HT1080 (cell line): ENCODE results near the gene OSTF1. TPM values are rescaled to one million over a fixed set of nuclear protein-coding genes. Genes with fewer than 3 reads are reported as not detected.

Experiments
- DNase-seq: peaks from one replicate; pipeline ENCODE4 v3.0.0-alpha.2; 2015; ENCODE audit warnings: low read depth
- total RNA-seq: library from RNA; depleted of rRNA; stranded (reverse); fragments of >200 nt; shearing (Covaris generic); gene quantifications from 2 replicates; pipeline ENCODE4 v1.2.3, GENCODE V29; 2014

Gene OSTF1
- total RNA-seq, 1 experiment from 2014 or later: 28.2 TPM

- no peak for DNase-seq
These were observed 29.2 kb downstream of the OSTF1 start for GRCh38 chr9:75117564-75117963.

DNA sequence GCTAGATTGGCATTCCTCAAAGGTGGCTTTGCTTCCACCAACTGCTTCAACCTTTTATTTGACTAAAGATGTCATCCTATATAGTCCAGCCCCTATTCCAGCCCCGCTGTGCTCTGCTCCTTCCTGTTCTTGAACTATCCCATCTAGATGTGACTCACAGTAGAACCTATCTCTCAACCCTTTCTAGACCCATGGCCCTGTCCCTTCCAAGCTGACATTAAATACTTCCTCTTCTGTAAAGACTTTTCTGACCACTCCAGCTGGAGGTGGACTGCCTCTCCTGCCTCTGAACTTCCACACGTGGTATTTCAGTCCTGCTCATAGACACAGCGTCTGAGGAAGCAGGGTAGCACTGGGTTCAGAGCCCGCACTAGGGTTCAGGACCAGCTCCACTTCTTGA, 32.4 kb downstream of the OSTF1 start:
- DNase-seq: no peak

DNA sequence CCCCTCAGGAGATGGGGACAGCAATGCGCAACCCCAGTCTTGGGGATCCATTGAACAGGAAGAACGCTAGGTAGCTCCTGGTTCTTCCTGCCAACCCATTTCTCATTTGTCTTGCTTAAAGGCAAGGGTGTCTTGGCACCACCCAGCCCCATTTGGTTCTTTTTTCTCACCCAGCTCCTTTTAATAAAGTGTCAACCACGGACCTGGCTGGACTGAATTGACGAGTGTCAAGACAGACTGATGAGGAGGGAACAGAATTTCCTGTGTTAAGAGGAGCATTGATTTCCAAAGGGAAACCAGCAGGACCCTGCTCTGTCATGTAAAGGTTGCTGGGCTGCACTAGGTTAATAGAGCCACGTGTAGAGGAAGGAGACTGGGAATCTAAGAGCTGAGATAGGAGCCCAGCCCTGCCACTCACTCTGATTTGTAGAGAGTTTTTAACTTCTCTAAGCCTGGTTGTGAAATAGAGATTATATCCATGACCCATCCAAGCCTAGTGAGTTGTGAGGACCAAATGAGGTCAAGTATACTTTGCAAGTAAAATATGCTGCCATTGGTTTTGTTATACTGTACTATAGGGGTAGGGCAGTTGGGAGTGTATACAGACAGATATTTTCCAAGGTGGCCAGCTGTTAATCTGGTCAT, 33.7 kb downstream of the OSTF1 start:
- no peak for DNase-seq

DNA sequence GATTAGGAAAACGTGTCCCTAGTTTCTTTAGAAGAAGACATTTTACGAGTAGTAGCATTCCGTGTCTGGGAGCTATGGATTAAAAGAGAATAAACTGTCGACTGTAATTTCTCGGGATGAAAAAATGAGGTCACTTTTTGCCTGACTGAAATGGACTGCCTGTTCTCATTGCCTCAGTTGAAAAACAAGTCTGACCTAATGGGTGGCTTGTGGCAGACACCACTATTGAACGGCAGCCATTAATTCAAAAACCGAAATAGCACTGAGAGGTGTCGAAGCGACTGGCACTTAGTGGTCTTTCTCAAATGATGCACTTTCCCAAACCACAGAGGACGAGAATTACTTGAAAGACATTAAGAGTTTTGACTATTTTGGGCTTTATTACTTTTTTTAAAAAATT, 35.4 kb downstream of the OSTF1 start:
- no peak for DNase-seq

DNA sequence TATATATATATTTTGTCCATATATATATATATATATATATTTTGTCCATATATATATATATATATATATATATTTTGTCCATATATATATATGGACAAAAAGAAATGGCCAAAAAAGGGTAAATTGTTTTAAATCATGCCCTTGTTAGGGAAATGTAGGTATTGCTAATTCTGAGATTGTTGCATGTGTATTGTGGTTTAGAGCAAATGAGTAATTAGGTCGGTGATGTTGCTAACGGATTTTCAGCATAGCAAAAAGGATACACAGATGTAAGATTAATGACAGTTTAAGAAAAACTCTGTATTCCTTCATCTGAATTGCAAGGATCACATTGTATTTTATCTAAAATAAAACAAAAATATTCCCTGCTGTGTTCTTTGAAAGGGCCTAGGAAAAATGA, 40.2 kb downstream of the OSTF1 start:
- DNase-seq: no peak

- no peak for DNase-seq
These were observed 41.9 kb downstream of the OSTF1 start for GRCh38 chr9:75130172-75130571.

DNA sequence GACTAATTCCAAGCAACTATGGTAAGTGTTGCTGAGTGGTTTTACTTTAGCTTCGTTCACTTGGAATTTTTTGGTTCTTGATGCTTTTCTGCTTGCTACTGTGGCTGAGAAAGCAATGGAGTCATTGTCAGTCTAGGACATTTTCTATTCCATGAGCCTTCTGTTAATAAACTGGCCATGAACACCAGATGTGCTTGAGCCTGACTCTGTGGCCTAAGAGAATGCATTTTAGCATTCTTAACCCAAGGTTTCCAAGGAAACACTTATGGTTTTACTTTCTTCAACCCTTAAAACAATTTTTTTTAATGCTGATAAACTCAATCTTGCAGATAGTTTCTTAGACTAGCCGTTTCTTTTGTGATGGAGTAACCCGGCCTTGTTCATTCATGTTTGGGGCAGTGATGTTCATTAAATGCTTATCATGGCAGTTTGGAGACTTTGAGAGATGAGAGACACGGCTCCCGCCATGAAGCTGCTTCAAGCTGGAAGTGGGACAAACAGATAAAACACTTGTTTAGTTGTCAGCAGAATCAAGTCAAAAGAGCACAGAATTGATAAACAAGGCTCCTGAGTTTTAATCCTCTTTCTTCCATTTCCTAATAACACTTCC, 42.4 kb downstream of the OSTF1 start:
- DNase-seq: no peak

DNA sequence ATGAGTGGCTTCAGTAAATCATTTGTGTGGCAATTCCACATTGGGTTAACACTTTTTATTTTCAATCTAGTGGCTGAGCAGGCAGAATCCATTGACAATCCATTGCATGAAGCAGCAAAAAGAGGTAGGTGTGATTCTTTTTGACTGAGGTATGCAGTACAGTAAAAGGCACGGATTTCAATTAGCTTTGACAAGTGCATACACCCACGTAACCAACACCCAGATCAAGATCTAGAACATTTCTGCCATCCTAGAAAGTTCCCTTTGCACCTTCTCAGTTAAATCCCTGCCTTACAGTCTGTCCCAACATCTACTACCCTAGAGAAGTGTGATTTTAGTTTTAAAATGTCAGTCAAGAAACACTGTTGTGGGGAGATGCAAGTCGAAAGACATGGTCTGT, 43.4 kb downstream of the OSTF1 start:
- DNase-seq: no peak

DNA sequence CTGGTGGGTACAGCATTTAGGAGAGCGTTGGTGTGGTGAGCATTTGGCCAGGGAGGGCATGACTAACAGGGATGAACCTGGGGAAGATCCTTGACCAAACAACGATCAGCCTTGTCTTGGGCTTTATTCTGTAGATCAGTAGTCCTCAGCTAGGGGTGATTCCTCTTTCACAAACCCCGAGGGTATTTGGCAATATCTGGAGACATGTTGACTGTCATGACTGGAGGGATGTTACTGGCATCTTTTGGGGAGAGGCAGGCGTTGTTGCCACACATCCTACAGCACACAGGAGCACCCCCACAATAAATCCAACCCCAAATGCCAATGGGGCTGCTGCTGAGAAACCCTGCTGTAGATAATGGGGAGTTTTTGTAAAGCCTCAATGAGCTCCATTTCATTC, 43.9 kb downstream of the OSTF1 start:
- no peak for DNase-seq

DNA sequence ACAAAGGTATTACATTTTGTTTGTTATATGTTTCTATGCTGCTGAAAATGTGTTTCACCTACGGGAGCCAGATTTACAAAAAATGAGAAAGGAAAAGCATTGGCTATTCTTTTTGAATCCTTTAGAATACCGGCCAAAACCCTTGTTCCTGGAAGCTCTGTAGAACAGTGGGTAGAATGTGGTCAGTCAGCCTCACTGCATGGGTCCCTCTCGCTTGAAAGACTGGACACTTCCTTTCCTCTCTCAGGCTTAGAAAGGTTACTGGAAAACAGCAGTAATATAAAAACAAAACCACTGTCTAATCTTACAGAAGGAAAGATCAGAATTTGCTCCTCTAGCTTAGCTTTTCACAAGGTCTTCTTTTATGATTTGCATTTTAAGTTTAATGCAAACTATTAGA, 45.1 kb downstream of the OSTF1 start:
- no peak for DNase-seq

GRCh38 chr9:75134495-75134894, 46.2 kb downstream of the OSTF1 start:
- no peak for DNase-seq

- no peak for DNase-seq
These were observed 50.1 kb downstream of the OSTF1 start for GRCh38 chr9:75138260-75139040.

- DNase-seq: no peak
These were observed 50.9 kb downstream of the OSTF1 start for GRCh38 chr9:75139201-75139600.

- DNase-seq: no peak
These were observed 51.9 kb downstream of the OSTF1 start for GRCh38 chr9:75140261-75140660.

DNA sequence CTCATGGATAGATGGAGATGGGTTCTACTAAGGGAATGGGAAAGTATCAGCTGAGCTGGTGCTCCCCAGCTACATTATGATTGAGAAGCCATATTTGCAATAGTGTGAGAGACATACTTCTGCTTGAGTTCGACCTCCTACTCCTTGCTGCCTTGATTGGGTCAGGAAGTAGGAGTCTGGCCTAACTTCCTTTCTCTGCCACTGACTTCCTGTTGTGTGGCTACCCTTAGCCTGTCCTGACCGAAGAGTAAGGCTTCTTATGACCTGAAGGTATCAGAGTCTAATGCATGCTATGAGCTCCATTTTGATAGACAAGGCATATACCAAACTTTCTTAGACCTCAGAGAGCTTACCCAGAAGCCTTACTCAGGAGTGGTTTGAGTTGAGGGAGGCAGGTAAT, 53.9 kb downstream of the OSTF1 start:
- no peak for DNase-seq

- DNase-seq: peak; percentile 47
These were observed 57.9 kb downstream of the OSTF1 start for GRCh38 chr9:75146229-75146628.

DNA sequence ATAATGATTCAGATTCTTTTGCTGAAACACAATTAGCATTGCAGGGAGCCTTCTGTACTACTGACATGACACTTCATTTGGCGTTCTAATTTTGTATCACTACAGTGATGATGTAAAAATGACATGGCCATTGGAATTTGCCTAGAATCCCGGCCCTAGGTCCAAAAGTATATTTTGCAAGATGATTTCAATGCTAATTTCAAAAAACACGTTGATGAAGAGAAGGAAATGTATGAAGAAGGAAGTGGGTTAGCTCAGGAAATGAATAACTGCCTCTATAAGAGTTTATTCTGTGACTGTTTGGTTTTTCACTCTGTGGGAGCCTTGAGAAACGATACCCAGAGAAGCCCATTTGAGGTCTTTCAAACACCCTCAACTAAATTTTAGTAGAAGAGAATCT, 59.3 kb downstream of the OSTF1 start:
- peak; percentile 73 for DNase-seq

DNA sequence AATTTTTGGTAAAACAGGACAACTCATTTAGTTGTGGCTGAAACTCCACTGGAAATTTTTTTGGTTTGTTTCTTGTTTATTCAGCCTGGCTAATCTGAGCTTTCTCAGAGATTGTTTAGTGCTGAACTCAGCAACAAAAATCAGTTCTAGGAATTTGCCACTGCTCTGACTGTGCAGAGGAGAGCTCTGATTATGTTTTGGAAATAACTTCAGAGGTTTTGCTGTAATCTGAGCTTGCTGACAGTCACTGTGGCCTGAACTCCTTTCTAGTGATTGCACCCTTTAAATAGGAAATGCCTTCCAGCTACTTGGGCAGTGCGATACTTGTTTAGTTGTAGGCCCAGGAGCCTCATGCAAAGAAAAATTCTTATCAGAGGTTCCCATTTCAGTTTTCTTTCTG, 60.2 kb downstream of the OSTF1 start:
- DNase-seq: peak; percentile 76

- no peak for DNase-seq
These were observed 61.5 kb downstream of the OSTF1 start for GRCh38 chr9:75149841-75150241.

GRCh38 chr9:75150512-75150911, 62.2 kb downstream of the OSTF1 start:
- no peak for DNase-seq

- DNase-seq: no peak
These were observed 64.1 kb downstream of the OSTF1 start for GRCh38 chr9:75152416-75152815.

GRCh38 chr9:75156858-75157257, 68.5 kb downstream of the OSTF1 start:
- DNase-seq: no peak
